Lung microvascular endothelial cell (primary cell): ENCODE measurements around the gene USP22. TPM values are rescaled to one million over a fixed set of nuclear protein-coding genes. Genes with fewer than 3 reads are reported as not detected.
A peak's percentile ranks its signal among the peaks of the same experiment; 100 is the strongest.

ENCODE experiments used
- DNase-seq, 2 donors: peaks; one replicate each; pipeline versions ENCODE4 v3.0.0 to v3.0.0-alpha.2; 2010; ENCODE audit warnings: low read depth in 2 of 2
- total RNA-seq: library from RNA; depleted of rRNA; stranded (reverse); fragments of >200 nt; gene quantifications from 2 replicates; pipeline ENCODE4 v1.2.1, GENCODE V29; 2014

USP22 gene
- total RNA-seq, 1 donor from 2014 or later, result 194 TPM

GRCh38 chr17:21049457-21049856 lies 6.6 kb upstream of the USP22 start:
- no peak for DNase-seq

GRCh38 chr17:21046216-21046615 lies 3.4 kb upstream of the USP22 start:
- no peak for DNase-seq

- DNase-seq, result no peak
Observed at GRCh38 chr17:21044971-21045370, 2.2 kb upstream of the USP22 start.

- DNase-seq, result no peak
Observed at GRCh38 chr17:21043296-21044232, 753 bp upstream of the USP22 start.

GRCh38 chr17:21041741-21042457 lies 912 bp downstream of the USP22 start:
- peak; percentile 60 to 78 for DNase-seq

- DNase-seq, result peak; percentile 46 to 63
Observed at GRCh38 chr17:21039839-21040575, 2.8 kb downstream of the USP22 start.

GRCh38 chr17:21037117-21037803 lies 5.6 kb downstream of the USP22 start:
- DNase-seq, result no peak

GRCh38 chr17:21036361-21036881 lies 6.4 kb downstream of the USP22 start:
- no peak for DNase-seq

- no peak for DNase-seq
Observed at GRCh38 chr17:21035406-21035805, 7.4 kb downstream of the USP22 start.

GRCh38 chr17:21034340-21035235 lies 8.2 kb downstream of the USP22 start:
- DNase-seq, result peak in 1 of 2 donors; percentile 44

GRCh38 chr17:21033350-21033749 lies 9.5 kb downstream of the USP22 start:
- no peak for DNase-seq

GRCh38 chr17:21031756-21032396 lies 10.9 kb downstream of the USP22 start:
- no peak for DNase-seq

- DNase-seq, result no peak
Observed at GRCh38 chr17:21030375-21030774, 12.4 kb downstream of the USP22 start.

GRCh38 chr17:21029515-21029914 lies 13.3 kb downstream of the USP22 start:
- peak in 1 of 2 donors; percentile 29 for DNase-seq

- DNase-seq, result peak; percentile 53 to 66
Observed at GRCh38 chr17:21029036-21029435, 13.8 kb downstream of the USP22 start.

GRCh38 chr17:21028192-21028591 lies 14.6 kb downstream of the USP22 start:
- DNase-seq, result no peak

- DNase-seq, result no peak
Observed at GRCh38 chr17:21027031-21027430, 15.8 kb downstream of the USP22 start.

- no peak for DNase-seq
Observed at GRCh38 chr17:21025451-21025850, 17.4 kb downstream of the USP22 start.

- peak in 1 of 2 donors; percentile 25 for DNase-seq
Observed at GRCh38 chr17:21024024-21024423, 18.8 kb downstream of the USP22 start.
